ENCODE results near the gene WDPCP. TPM values are rescaled to one million over a fixed set of nuclear protein-coding genes. Genes with fewer than 3 reads are reported as not detected.
"Not testable (repeated sequence)": the region's sequence is repeated elsewhere in the genome, so short reads cannot be mapped to it uniquely, and the experiment has no call there.

Gene WDPCP
- polyA plus RNA-seq, 3 donors = 12.3 to 16.2 (median 15.5) TPM

- no peak for DNase-seq (ENCODE audit: extremely low read depth in 1 of 11, low read depth in 9 of 11, low spot score in 4 of 11)
Measured at GRCh38 chr2:63096491-63096890, 491.8 kb downstream of the WDPCP start.

GRCh38 chr2:63093502-63093901 is 494.8 kb downstream of the WDPCP start:
- DNase-seq (ENCODE audit: extremely low read depth in 1 of 11, low read depth in 9 of 11, low spot score in 4 of 11) = no peak

- no peak for DNase-seq (ENCODE audit: extremely low read depth in 1 of 11, low read depth in 9 of 11, low spot score in 4 of 11)
Measured at GRCh38 chr2:63092857-63093256, 495.4 kb downstream of the WDPCP start.

GRCh38 chr2:63092401-63092800 is 495.9 kb downstream of the WDPCP start:
- DNase-seq (ENCODE audit: extremely low read depth in 1 of 11, low read depth in 9 of 11, low spot score in 4 of 11) = no peak

GRCh38 chr2:63086687-63087086 is 501.6 kb downstream of the WDPCP start:
- DNase-seq (ENCODE audit: extremely low read depth in 1 of 11, low read depth in 9 of 11, low spot score in 4 of 11) = no peak

- no peak for DNase-seq (ENCODE audit: extremely low read depth in 1 of 11, low read depth in 9 of 11, low spot score in 4 of 11)
Measured at GRCh38 chr2:63081404-63081803, 506.9 kb downstream of the WDPCP start.

GRCh38 chr2:63078852-63079606 is 509.2 kb downstream of the WDPCP start:
- no peak for DNase-seq (ENCODE audit: extremely low read depth in 1 of 11, low read depth in 9 of 11, low spot score in 4 of 11)

- DNase-seq (ENCODE audit: extremely low read depth in 1 of 11, low read depth in 9 of 11, low spot score in 4 of 11) = not testable (repeated sequence)
Measured at GRCh38 chr2:63074399-63074798, 513.9 kb downstream of the WDPCP start.

GRCh38 chr2:63073994-63074393 is 514.3 kb downstream of the WDPCP start:
- no peak for DNase-seq (ENCODE audit: extremely low read depth in 1 of 11, low read depth in 9 of 11, low spot score in 4 of 11)

GRCh38 chr2:63071664-63072063 is 516.6 kb downstream of the WDPCP start:
- no peak for DNase-seq (ENCODE audit: extremely low read depth in 1 of 11, low read depth in 9 of 11, low spot score in 4 of 11)

Other genes with a start within 250 kb of the WDPCP start
- 100 to 1,000 TPM; 374 to 457 (median 406) TPM for gene MDH1, start 486 bp upstream of the WDPCP start, polyA plus RNA-seq (ENCODE audit: insufficient read length in 3 of 3)

Data from renal cortex interstitium (tissue), 11 donors.